ENCODE measurements around the gene TMEM52. TPM values are rescaled to one million over a fixed set of nuclear protein-coding genes. Genes with fewer than 3 reads are reported as not detected.

Gene TMEM52
- total and polyA plus RNA-seq, 2 of the 13 experiments (the other 11 are each of a cell fraction or from before 2014, with no cell fraction given) = 13.2 to 18.7 TPM

- TF ChIP-seq KDM2A (CRISPR knock-in tag; IDR thresholded peaks at IDR 0.05; ENCODE audit: borderline replicate concordance, low read depth) (peak; percentile 45; the same call in 1 of the 2 replicates), ZGPAT (CRISPR knock-in tag; IDR thresholded peaks at IDR 0.05) (peak; percentile 31; the same call in 1 of the 2 replicates), DR1 (CRISPR knock-in tag; IDR thresholded peaks at IDR 0.05) (no peak), MYC (CRISPR knock-in tag; IDR thresholded peaks at IDR 0.05; ENCODE audit: borderline replicate concordance) (peak; percentile 24; the same call in 1 of the 2 replicates), PHF20 (CRISPR knock-in tag; IDR thresholded peaks at IDR 0.05) (no peak), ZNF687 (CRISPR knock-in tag; IDR thresholded peaks at IDR 0.05) (peak; percentile 59), ZNF362 (CRISPR knock-in tag; IDR thresholded peaks at IDR 0.05; ENCODE audit: borderline replicate concordance) (0 out of 2 replicates have a peak, but pooled peaks have one; percentile 36), ZNF609 (CRISPR knock-in tag; IDR thresholded peaks at IDR 0.05; ENCODE audit: borderline replicate concordance) (0 out of 2 replicates have a peak, but pooled peaks have one; percentile 16), ZNF556 (CRISPR knock-in tag; IDR thresholded peaks at IDR 0.05; ENCODE audit: borderline replicate concordance) (0 out of 2 replicates have a peak, but pooled peaks have one; percentile 61), CTCF (CRISPR knock-in tag; IDR thresholded peaks at IDR 0.05) (peak; percentile 78)
Observed at GRCh38 chr1:1899266-1899966, 19.7 kb downstream of the TMEM52 start (continued).
